MCF 10A (cell line): ENCODE measurements around the gene FSD1L. TPM values are rescaled to one million over a fixed set of nuclear protein-coding genes. Genes with fewer than 3 reads are reported as not detected.

Experiments
- BruUV-seq: library from RNA; stranded (reverse); fragments of 400-500 nt; replicated peaks from 2 replicates; lab custom pipeline; 2021; lab: Mats Ljungman, UMichigan
- CTCF ChIA-PET: fragments of 300-600 bp; sonication (Branson Sonifier 250); formaldehyde crosslinking; extraction: SDS; loops from one replicate; lab custom pipeline; 2021; ENCODE audit warnings: antibody characterized with exemption, inconsistent platforms; lab: Yijun Ruan, JAX
- POLR2A ChIA-PET: fragments of 300-600, 350-650 bp; sonication (Branson Sonifier 250); formaldehyde crosslinking; extraction: SDS; loops from one replicate; lab custom pipeline; 2020; ENCODE audit warnings: antibody characterized with exemption, inconsistent platforms; lab: Yijun Ruan, JAX
- DNase-seq: peaks from one replicate; pipeline ENCODE4 v3.0.0-alpha.2; 2018; ENCODE audit not compliant: unreplicated experiment
- H3K27ac Mint-ChIP-seq: one replicate; pipeline ENCODE4 v1.8.0; 2022; ENCODE audit warnings: mild to moderate bottlenecking, low read depth, mixed read lengths; ENCODE audit not compliant: unreplicated experiment
- H3K27me3 Mint-ChIP-seq: one replicate; pipeline ENCODE4 v1.8.0; 2022; ENCODE audit warnings: mixed read lengths; ENCODE audit not compliant: insufficient read depth, unreplicated experiment
- H3K36me3 Mint-ChIP-seq: one replicate; pipeline ENCODE4 v1.8.0; 2022; ENCODE audit warnings: mild to moderate bottlenecking, moderate library complexity, mixed read lengths; ENCODE audit not compliant: insufficient read depth, unreplicated experiment
- H3K4me1 Mint-ChIP-seq: one replicate; pipeline ENCODE4 v1.8.0; 2022; ENCODE audit warnings: mixed read lengths; ENCODE audit not compliant: insufficient read depth, unreplicated experiment
- H3K4me3 Mint-ChIP-seq: one replicate; pipeline ENCODE4 v1.8.0; 2022; ENCODE audit warnings: mild to moderate bottlenecking, moderate library complexity, mixed read lengths; ENCODE audit not compliant: unreplicated experiment
- H3K9me3 Mint-ChIP-seq: one replicate; pipeline ENCODE4 v1.8.0; 2022; ENCODE audit warnings: mixed read lengths; ENCODE audit not compliant: unreplicated experiment
- intact Hi-C: fragments of 100-400 bp; cut with micrococcal nuclease; formaldehyde crosslinking; loops from 2 replicates; pipeline ENCODE4 v1.14.1; 2022
- total RNA-seq: library from RNA; stranded (reverse); gene quantifications from 2 replicates; pipeline ENCODE4 v1.2.3, GENCODE V29; 2022
- TF ChIP-seq, protein P1 (sequence below): fragments of 200-600 bp; IDR thresholded peaks from one replicate; pipeline ENCODE4 v1.8.0; 2022; ENCODE audit warnings: antibody characterized with exemption, mild to moderate bottlenecking; ENCODE audit not compliant: unreplicated experiment

Gene FSD1L
- total RNA-seq, 1 experiment from 2014 or later = 7.2 TPM

DNA sequence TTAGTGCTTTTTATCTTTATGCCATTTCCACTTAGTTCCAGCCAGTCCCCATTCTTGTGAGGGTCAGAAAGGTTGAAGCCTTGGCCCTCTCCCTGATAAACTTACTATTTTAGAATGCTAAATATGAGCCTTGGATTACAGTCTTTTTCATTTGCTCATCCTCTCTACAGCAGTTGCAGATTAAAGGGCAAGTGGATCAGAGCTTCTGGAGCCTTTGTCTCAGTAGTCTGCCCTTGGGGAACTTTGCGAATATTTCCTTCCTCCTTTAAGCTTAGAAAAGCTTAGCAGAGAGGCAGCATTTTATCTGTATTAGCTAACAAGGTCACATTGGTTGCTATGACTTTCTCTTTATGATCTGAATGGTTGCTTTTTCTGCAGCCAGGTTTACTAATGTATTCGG, 11.5 kb downstream of the FSD1L start:
- no peak overlapping the region for H3K27ac Mint-ChIP-seq
- H3K27me3 Mint-ChIP-seq = no peaks in the 10 kb centered on the region
- intact Hi-C loops = no loop called here
- H3K4me1 Mint-ChIP-seq = no peaks in the 10 kb centered on the region
- H3K4me3 Mint-ChIP-seq = no peak overlapping the region
- CTCF ChIA-PET = interaction anchor here (1.0 to 1.4 kb wide), 2 partner anchors 12 to 16 kb away, joined by 3 to 9 read pairs; partner anchors contain the start of gene FSD1L
- DNase-seq = no peak
- no TSS peak for BruUV-seq
- peaks cover 10% of the 10 kb centered on the region for H3K36me3 Mint-ChIP-seq
- TF ChIP-seq, protein P1, sequence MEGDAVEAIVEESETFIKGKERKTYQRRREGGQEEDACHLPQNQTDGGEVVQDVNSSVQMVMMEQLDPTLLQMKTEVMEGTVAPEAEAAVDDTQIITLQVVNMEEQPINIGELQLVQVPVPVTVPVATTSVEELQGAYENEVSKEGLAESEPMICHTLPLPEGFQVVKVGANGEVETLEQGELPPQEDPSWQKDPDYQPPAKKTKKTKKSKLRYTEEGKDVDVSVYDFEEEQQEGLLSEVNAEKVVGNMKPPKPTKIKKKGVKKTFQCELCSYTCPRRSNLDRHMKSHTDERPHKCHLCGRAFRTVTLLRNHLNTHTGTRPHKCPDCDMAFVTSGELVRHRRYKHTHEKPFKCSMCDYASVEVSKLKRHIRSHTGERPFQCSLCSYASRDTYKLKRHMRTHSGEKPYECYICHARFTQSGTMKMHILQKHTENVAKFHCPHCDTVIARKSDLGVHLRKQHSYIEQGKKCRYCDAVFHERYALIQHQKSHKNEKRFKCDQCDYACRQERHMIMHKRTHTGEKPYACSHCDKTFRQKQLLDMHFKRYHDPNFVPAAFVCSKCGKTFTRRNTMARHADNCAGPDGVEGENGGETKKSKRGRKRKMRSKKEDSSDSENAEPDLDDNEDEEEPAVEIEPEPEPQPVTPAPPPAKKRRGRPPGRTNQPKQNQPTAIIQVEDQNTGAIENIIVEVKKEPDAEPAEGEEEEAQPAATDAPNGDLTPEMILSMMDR = no peak
- H3K9me3 Mint-ChIP-seq = peaks cover 9% of the 10 kb centered on the region
- POLR2A ChIA-PET = interaction anchor here (2.1 kb wide), 1 partner anchor 9 kb away, joined by 5 read pairs; no protein-coding TSS in a partner anchor

- Mint-ChIP-seq H3K36me3 (peaks cover 59% of the 10 kb centered on the region), H3K27ac (no peak overlapping the region), H3K4me3 (no peak overlapping the region), H3K9me3 (no peaks in the 10 kb centered on the region), H3K4me1 (peaks cover 6% of the 10 kb centered on the region), H3K27me3 (no peaks in the 10 kb centered on the region)
- ChIA-PET POLR2A (no interaction called here), CTCF (interaction anchor here (0.7 kb wide), 1 partner anchor 8 kb away, joined by 4 read pairs; no protein-coding TSS in a partner anchor)
- TF ChIP-seq, protein P1 = no peak
- no TSS peak for BruUV-seq
- intact Hi-C loops = no loop called here
- DNase-seq = no peak
Measured at GRCh38 chr9:105466898-105467455, 19.1 kb downstream of the FSD1L start.

- Mint-ChIP-seq H3K36me3 (peaks cover 65% of the 10 kb centered on the region), H3K9me3 (no peaks in the 10 kb centered on the region), H3K27ac (no peak overlapping the region), H3K27me3 (no peaks in the 10 kb centered on the region), H3K4me1 (peaks cover 6% of the 10 kb centered on the region), H3K4me3 (no peak overlapping the region)
- TF ChIP-seq, protein P1 = no peak
- no peak for DNase-seq
- CTCF ChIA-PET = no interaction called here
- no TSS peak for BruUV-seq
- intact Hi-C loops = no loop called here
- POLR2A ChIA-PET = no interaction called here
Measured at GRCh38 chr9:105468875-105469274, 21.0 kb downstream of the FSD1L start.

GRCh38 chr9:105473221-105473620, 25.4 kb downstream of the FSD1L start:
- peaks cover 40% of the 10 kb centered on the region for H3K36me3 Mint-ChIP-seq
- H3K27ac Mint-ChIP-seq = no peak overlapping the region
- ChIA-PET CTCF (interaction anchor here (0.6 to 1.3 kb wide), 3 partner anchors 11 to 47 kb away, joined by 3 to 4 read pairs (median 3); no protein-coding TSS in a partner anchor), POLR2A (interaction anchor here (0.6 kb wide), 1 partner anchor 310 kb away, joined by 3 read pairs; no protein-coding TSS in a partner anchor)
- no peak for DNase-seq
- H3K27me3 Mint-ChIP-seq = no peaks in the 10 kb centered on the region
- peaks cover 6% of the 10 kb centered on the region for H3K4me1 Mint-ChIP-seq
- no TSS peak for BruUV-seq
- H3K4me3 Mint-ChIP-seq = no peak overlapping the region
- no peaks in the 10 kb centered on the region for H3K9me3 Mint-ChIP-seq
- TF ChIP-seq, protein P1 = no peak
- intact Hi-C loops = no loop called here
